HG02938 (cell line): ENCODE data around the gene FGF21.
"Not testable (repeated sequence)": the region's sequence is repeated elsewhere in the genome, so short reads cannot be mapped to it uniquely, and the experiment has no call there.

ENCODE experiments used
- ATAC-seq: cut with Tn5 transposase; IDR thresholded peaks from one replicate; pipeline ENCODE4 v1.9.1; 2021; ENCODE audit warnings: mild to moderate bottlenecking, moderate library complexity; ENCODE audit not compliant: unreplicated experiment

Gene FGF21

GRCh38 chr19:48786422-48786821 lies 31.1 kb downstream of the FGF21 start:
- ATAC-seq = not testable (repeated sequence)

GRCh38 chr19:48787331-48787730 lies 32.0 kb downstream of the FGF21 start:
- not testable (repeated sequence) for ATAC-seq

GRCh38 chr19:48793271-48793670 lies 37.9 kb downstream of the FGF21 start:
- ATAC-seq = no peak

GRCh38 chr19:48794291-48794690 lies 39.0 kb downstream of the FGF21 start:
- no peak for ATAC-seq

- peak; percentile 58 for ATAC-seq
Observed at GRCh38 chr19:48795055-48795684, 39.8 kb downstream of the FGF21 start.

- ATAC-seq = no peak
Observed at GRCh38 chr19:48795685-48796070, 40.4 kb downstream of the FGF21 start.

- ATAC-seq = no peak
Observed at GRCh38 chr19:48796298-48797083, 41.2 kb downstream of the FGF21 start.

GRCh38 chr19:48797103-48797502 lies 41.8 kb downstream of the FGF21 start:
- ATAC-seq = no peak

GRCh38 chr19:48798937-48799336 lies 43.6 kb downstream of the FGF21 start:
- ATAC-seq = no peak

GRCh38 chr19:48799358-48800300 lies 44.3 kb downstream of the FGF21 start:
- no peak for ATAC-seq

GRCh38 chr19:48802623-48803022 lies 47.3 kb downstream of the FGF21 start:
- no peak for ATAC-seq

- ATAC-seq = no peak
Observed at GRCh38 chr19:48804496-48804895, 49.2 kb downstream of the FGF21 start.

- ATAC-seq = no peak
Observed at GRCh38 chr19:48805452-48805851, 50.1 kb downstream of the FGF21 start.

- no peak for ATAC-seq
Observed at GRCh38 chr19:48806518-48806817, 51.1 kb downstream of the FGF21 start.

- ATAC-seq = no peak
Observed at GRCh38 chr19:48806818-48807589, 51.7 kb downstream of the FGF21 start.

- no peak for ATAC-seq
Observed at GRCh38 chr19:48807590-48808308, 52.4 kb downstream of the FGF21 start.
